HFF-Myc (cell line): ENCODE measurements around the gene BAX.

Source experiments
- DNase-seq: peaks from one replicate; pipeline ENCODE4 v3.0.0-alpha.2; 2011; ENCODE audit warnings: low read depth; ENCODE audit errors: extremely low read depth
- H3K4me3 ChIP-seq: replicated peaks from 2 replicates; pipeline ENCODE4 v1.5.1; 2011; ENCODE audit warnings: low read depth, mild to moderate bottlenecking, control low read depth, low read length
- CTCF ChIP-seq: IDR thresholded peaks from 2 replicates; pipeline ENCODE4 v1.5.1; 2012; ENCODE audit warnings: mild to moderate bottlenecking, low read depth, low read length, control low read depth; ENCODE audit errors: missing control alignments

Gene BAX

GRCh38 chr19:48946463-48947257, 8.0 kb upstream of the BAX start:
- TF ChIP-seq CTCF, result no peak
- no peak overlapping the region for H3K4me3 ChIP-seq
- no peak for DNase-seq

GRCh38 chr19:48947258-48947542, 7.5 kb upstream of the BAX start:
- TF ChIP-seq CTCF, result no peak
- DNase-seq, result no peak
- no peak overlapping the region for H3K4me3 ChIP-seq

- H3K4me3 ChIP-seq, result no peak overlapping the region
- TF ChIP-seq CTCF, result no peak
- no peak for DNase-seq
Measured at GRCh38 chr19:48950159-48950558, 4.5 kb upstream of the BAX start.

GRCh38 chr19:48950830-48951519, 3.7 kb upstream of the BAX start:
- DNase-seq, result no peak
- no peak overlapping the region for H3K4me3 ChIP-seq
- no peak for TF ChIP-seq CTCF

GRCh38 chr19:48953141-48953540, 1.5 kb upstream of the BAX start:
- DNase-seq, result no peak

GRCh38 chr19:48953990-48954594, 583 bp upstream of the BAX start:
- no peak for DNase-seq
- no peak for TF ChIP-seq CTCF
- peak overlapping the region; percentile 95 for H3K4me3 ChIP-seq

More at GRCh38 chr19:48953141-48953540, 1.5 kb upstream of the BAX start:
- H3K4me3 ChIP-seq, result no peak overlapping the region
- no peak for TF ChIP-seq CTCF
